HCT116 (cell line): Measurements from ENCODE around the gene NCAPH2. TPM values are rescaled to one million over a fixed set of nuclear protein-coding genes. Genes with fewer than 3 reads are reported as not detected.

ENCODE experiments used
- ATAC-seq: fragments of 200-7000 bp; cut with Tn5 transposase; 2 replicates; pipeline ENCODE4 v1.9.1; 2020; ENCODE audit warnings: mild to moderate bottlenecking, moderate library complexity
- BruUV-seq: library from RNA; stranded (reverse); fragments of 400-500 nt; replicated peaks from 2 replicates; lab custom pipeline; 2021; lab: Mats Ljungman, UMichigan
- CTCF ChIA-PET: fragments of 300-600 bp; sonication (Branson Sonifier 250); formaldehyde crosslinking; loops from one replicate; lab custom pipeline; 2021; ENCODE audit warnings: antibody characterized with exemption; lab: Charles Lee
- POLR2A ChIA-PET: fragments of 300-600, 350-600 bp; sonication (Branson Sonifier 250); formaldehyde crosslinking; loops from one replicate; lab custom pipeline; 2021; ENCODE audit warnings: antibody characterized with exemption; lab: Charles Lee
- RAD21 ChIA-PET, 2 experiments: fragments of 300-600 bp; sonication (Branson Sonifier 250); formaldehyde crosslinking; loops; one replicate each; lab custom pipeline; 2023; ENCODE audit warnings: low total read pairs in 2 of 2; ENCODE audit not compliant: uncharacterized antibody in 2 of 2, unreplicated experiment in 2 of 2, low non-redundant PET in 1 of 2; lab: Charles Lee
- DNase-seq: peaks from one replicate; pipeline ENCODE4 v3.0.0-alpha.2; 2010; ENCODE audit warnings: low read depth, low spot score
- H2AFZ ChIP-seq: fragments of 200-600 bp; shearing (Covaris generic), sonication (generic); 2 replicates; pipeline ENCODE4 v1.6.1; 2017; ENCODE audit warnings: low read depth, mixed run types, mixed read lengths, antibody characterized with exemption, low read length; ENCODE audit not compliant: poor library complexity, severe bottlenecking
- H3K27ac ChIP-seq: 2 replicates; pipeline ENCODE4 v1.5.1; 2012; ENCODE audit warnings: low read depth, low read length
- H3K27me3 ChIP-seq: fragments of 200-600 bp; sonication (generic); 2 replicates; pipeline ENCODE4 v1.6.1; 2016; ENCODE audit warnings: mixed run types, low read length, mixed read lengths; ENCODE audit not compliant: insufficient read depth
- H3K36me3 ChIP-seq, 2 experiments: fragments of 200-500 bp in 1 of 2; fragments of 200-600 bp in 1 of 2; sonication (Bioruptor generic) in 1 of 2; sonication (generic) in 1 of 2; 2 replicates each; pipeline versions ENCODE4 v1.5.1 to v1.6.1; 2014 to 2016; ENCODE audit warnings: low read length in 2 of 2, inconsistent platforms in 1 of 2, mixed read lengths in 1 of 2, mixed run types in 1 of 2; ENCODE audit not compliant: insufficient read depth in 2 of 2, control insufficient read depth in 1 of 2
- H3K4me1 ChIP-seq, 2 experiments: fragments of 200-600 bp in 1 of 2; sonication (generic) in 1 of 2; 2 replicates each; pipeline versions ENCODE4 v1.5.1 to v1.6.1; 2012 to 2017; ENCODE audit warnings: low read length in 2 of 2, inconsistent platforms in 1 of 2, mild to moderate bottlenecking in 1 of 2, mixed read lengths in 1 of 2, mixed run types in 1 of 2, moderate library complexity in 1 of 2; ENCODE audit not compliant: insufficient read depth in 2 of 2, control insufficient read depth in 1 of 2
- H3K4me2 ChIP-seq: fragments of 200-600 bp; sonication (generic); 2 replicates; pipeline ENCODE4 v1.6.1; 2017; ENCODE audit warnings: mixed run types, low read length, mixed read lengths
- H3K4me3 ChIP-seq, 2 experiments: fragments of 200-600 bp in 1 of 2; sonication (generic) in 1 of 2; replicated peaks in 1 of 2; 2 replicates each; pipeline ENCODE4 v1.5.1; 2011 to 2016; ENCODE audit warnings: low read length in 2 of 2, control low read depth in 1 of 2, low read depth in 1 of 2, mild to moderate bottlenecking in 1 of 2, mixed read lengths in 1 of 2, mixed run types in 1 of 2
- H3K79me2 ChIP-seq: fragments of 200-600 bp; sonication (generic); 2 replicates; pipeline ENCODE4 v1.6.1; 2017; ENCODE audit warnings: mild to moderate bottlenecking, mixed run types, low read length, moderate library complexity, mixed read lengths; ENCODE audit not compliant: insufficient read depth
- H3K9ac ChIP-seq: fragments of 200-600 bp; sonication (generic); 2 replicates; pipeline ENCODE4 v1.6.1; 2016; ENCODE audit warnings: low read length, mixed read lengths
- H3K9me2 ChIP-seq: fragments of 200-600 bp; sonication (generic), shearing (Covaris generic); 2 replicates; pipeline ENCODE4 v1.6.1; 2017; ENCODE audit warnings: mixed run types, mild to moderate bottlenecking, moderate library complexity; ENCODE audit not compliant: insufficient read depth
- H3K9me3 ChIP-seq, 2 experiments: fragments of 200-500 bp in 1 of 2; fragments of 200-600 bp in 1 of 2; sonication (Bioruptor generic) in 1 of 2; sonication (generic) in 1 of 2; 2 replicates each; pipeline ENCODE4 v1.6.1; 2014 to 2017; ENCODE audit warnings: low read length in 2 of 2, mixed read lengths in 2 of 2, inconsistent platforms in 1 of 2, low read depth in 1 of 2, mild to moderate bottlenecking in 1 of 2, mixed run types in 1 of 2, moderate library complexity in 1 of 2; ENCODE audit not compliant: control insufficient read depth in 1 of 2, insufficient read depth in 1 of 2
- H4K20me1 ChIP-seq: fragments of 200-600 bp; sonication (generic), shearing (Covaris generic); 2 replicates; pipeline ENCODE4 v1.6.1; 2017; ENCODE audit warnings: mixed run types, mild to moderate bottlenecking, moderate library complexity; ENCODE audit not compliant: insufficient read depth
- CEBPB ChIP-seq: IDR thresholded peaks from 2 replicates; pipeline ENCODE4 v1.6.1; 2012; ENCODE audit warnings: low read depth
- CTCF ChIP-seq, 3 experiments: fragments of 200-600 bp in 1 of 3; sonication (generic) in 1 of 3; IDR thresholded peaks in 2 of 3; conservative IDR thresholded peaks in 1 of 3; 2 replicates each; pipeline ENCODE4 v1.5.1; 2012 to 2017; ENCODE audit warnings: low read depth in 2 of 3, low read length in 2 of 3, antibody characterized with exemption in 1 of 3, borderline replicate concordance in 1 of 3, control low read depth in 1 of 3, mild to moderate bottlenecking in 1 of 3, mixed read lengths in 1 of 3, mixed run types in 1 of 3, moderate library complexity in 1 of 3; ENCODE audit not compliant: insufficient read depth in 1 of 3
- EGR1 ChIP-seq: IDR thresholded peaks from 2 replicates; pipeline ENCODE4 v1.6.1; 2012; ENCODE audit warnings: low read depth
- EZH2phosphoT487 ChIP-seq: fragments of 200-600 bp; IDR thresholded peaks from 2 replicates; pipeline ENCODE4 v1.6.1; 2018; ENCODE audit warnings: antibody characterized with exemption, borderline replicate concordance
- FOSL1 ChIP-seq: IDR thresholded peaks from 2 replicates; pipeline ENCODE4 v1.6.1; 2012; ENCODE audit warnings: low read depth
- POLR2A ChIP-seq: IDR thresholded peaks from 2 replicates; pipeline ENCODE4 v1.7.0; 2011; ENCODE audit warnings: borderline replicate concordance; ENCODE audit not compliant: insufficient read depth, insufficient read length; ENCODE audit errors: extremely low read depth
- POLR2AphosphoS5 ChIP-seq: IDR thresholded peaks from 2 replicates; pipeline ENCODE4 v1.6.1; 2011; ENCODE audit warnings: mild to moderate bottlenecking, low read depth, low read length, moderate library complexity
- REST ChIP-seq: IDR thresholded peaks from 2 replicates; pipeline ENCODE4 v1.6.1; 2012; ENCODE audit warnings: low read depth
- SP1 ChIP-seq: IDR thresholded peaks from 2 replicates; pipeline ENCODE4 v1.6.1; 2012; ENCODE audit warnings: low read depth
- TCF7L2 ChIP-seq: IDR thresholded peaks from 2 replicates; pipeline ENCODE4 v1.7.0; 2011; ENCODE audit warnings: borderline replicate concordance, inconsistent platforms; ENCODE audit not compliant: insufficient read depth, insufficient read length; ENCODE audit errors: extremely low read depth
- YY1 ChIP-seq: IDR thresholded peaks from 2 replicates; pipeline ENCODE4 v1.6.1; 2011; ENCODE audit warnings: low read length, low read depth, moderate library complexity, mild to moderate bottlenecking; ENCODE audit not compliant: insufficient replicate concordance; ENCODE audit errors: extremely low read depth
- ZFX ChIP-seq: fragments of 450-650 bp; IDR thresholded peaks from 2 replicates; pipeline ENCODE4 v1.6.1; 2017
- ZNF274 ChIP-seq: fragments of 200-500 bp; sonication (Bioruptor generic); IDR thresholded peaks from 2 replicates; pipeline ENCODE4 v1.6.1; 2014; ENCODE audit warnings: mild to moderate bottlenecking, low read depth, low read length, inconsistent platforms
- intact Hi-C: fragments of 100-400 bp; cut with micrococcal nuclease; formaldehyde crosslinking; loops from 2 replicates; pipeline ENCODE4 v1.10.0; 2022
- total RNA-seq: library from RNA; stranded (reverse); gene quantifications from one replicate; pipeline ENCODE4 v1.2.1, GENCODE V29; 2021; ENCODE audit not compliant: unreplicated experiment
- TF ChIP-seq, protein P1 (sequence below): IDR thresholded peaks from 2 replicates; pipeline ENCODE4 v1.6.1; 2012

The NCAPH2 gene
- total RNA-seq, 1 experiment from 2014 or later, result 99.1 TPM

- intact Hi-C loops, result no loop called here
- no peak for TF ChIP-seq SP1
- TF ChIP-seq ZFX, result no peak
- no peak for TF ChIP-seq CEBPB
- no peak for TF ChIP-seq CTCF (IDR thresholded peaks at IDR 0.05 in 2 of 3, conservative IDR thresholded peaks at IDR 0.05 in 1 of 3; ENCODE audit: borderline replicate concordance in 1 of 3, insufficient read depth in 1 of 3, low read depth in 2 of 3, low read length in 2 of 3)
- no peak for TF ChIP-seq ZNF274
- no peak for TF ChIP-seq POLR2A
- TF ChIP-seq, protein P1, sequence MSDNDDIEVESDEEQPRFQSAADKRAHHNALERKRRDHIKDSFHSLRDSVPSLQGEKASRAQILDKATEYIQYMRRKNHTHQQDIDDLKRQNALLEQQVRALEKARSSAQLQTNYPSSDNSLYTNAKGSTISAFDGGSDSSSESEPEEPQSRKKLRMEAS, result no peak
- no peak for TF ChIP-seq EZH2phosphoT487
- no peak for TF ChIP-seq FOSL1
- no peak for TF ChIP-seq POLR2AphosphoS5
- TF ChIP-seq EGR1, result no peak
- TF ChIP-seq REST, result no peak
- no peak for TF ChIP-seq TCF7L2
- TF ChIP-seq YY1, result no peak
- no peak overlapping the region for H3K4me3 ChIP-seq
- no peak overlapping the region for H3K27ac ChIP-seq
- no peak for ATAC-seq
- ChIA-PET CTCF (no interaction called here), POLR2A (no interaction called here), RAD21 (no interaction called here)
- H3K9me3 ChIP-seq, result no peaks in the 10 kb centered on the region
- DNase-seq, result no peak
- peaks cover 48% of the 10 kb centered on the region for H3K79me2 ChIP-seq
- no peak overlapping the region for H3K9ac ChIP-seq
- H3K4me2 ChIP-seq, result no peak overlapping the region
- BruUV-seq, result no TSS peak
- H3K36me3 ChIP-seq, result peaks cover 7 to 33% of the 10 kb centered on the region in 2 experiments; a peak in 3 of 4 replicates
- H2AFZ ChIP-seq, result no peak overlapping the region
- H3K9me2 ChIP-seq, result no peaks in the 10 kb centered on the region
- no peaks in the 10 kb centered on the region for H4K20me1 ChIP-seq
- H3K4me1 ChIP-seq, result peaks cover 0 to under 1% of the 10 kb centered on the region in 2 experiments; a peak in 1 of 4 replicates
- no peaks in the 10 kb centered on the region for H3K27me3 ChIP-seq
Measured at GRCh38 chr22:50518606-50519005, 10.6 kb downstream of the NCAPH2 start.
